ENCODE results near the gene MRPL48.
"Not testable (repeated sequence)": the region's sequence is repeated elsewhere in the genome, so short reads cannot be mapped to it uniquely, and the experiment has no call there.

Gene MRPL48

GRCh38 chr11:73851046-73851764 lies 63.5 kb downstream of the MRPL48 start:
- DNase-seq, result peak in 2 of 3 donors; percentile 53 to 56

DNA sequence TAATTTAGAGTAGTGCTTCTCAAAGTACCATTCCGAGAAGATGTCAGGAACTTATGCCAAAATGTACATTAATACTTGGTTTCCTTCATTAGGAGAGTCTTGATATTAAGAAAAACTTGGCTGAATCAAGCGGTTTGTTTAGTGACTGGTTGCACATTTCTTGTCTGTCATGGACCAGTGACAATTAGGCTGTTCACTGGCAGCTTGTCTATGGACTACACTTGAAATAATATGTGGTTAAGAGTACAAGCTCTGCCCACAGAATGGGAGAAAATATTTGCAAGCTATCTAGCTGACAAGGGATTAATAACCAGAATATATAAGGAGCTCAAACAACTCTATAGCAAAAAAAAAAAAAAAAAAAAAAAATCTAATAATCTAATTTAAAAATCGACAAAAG lies 64.4 kb downstream of the MRPL48 start:
- no peak for DNase-seq

DNA sequence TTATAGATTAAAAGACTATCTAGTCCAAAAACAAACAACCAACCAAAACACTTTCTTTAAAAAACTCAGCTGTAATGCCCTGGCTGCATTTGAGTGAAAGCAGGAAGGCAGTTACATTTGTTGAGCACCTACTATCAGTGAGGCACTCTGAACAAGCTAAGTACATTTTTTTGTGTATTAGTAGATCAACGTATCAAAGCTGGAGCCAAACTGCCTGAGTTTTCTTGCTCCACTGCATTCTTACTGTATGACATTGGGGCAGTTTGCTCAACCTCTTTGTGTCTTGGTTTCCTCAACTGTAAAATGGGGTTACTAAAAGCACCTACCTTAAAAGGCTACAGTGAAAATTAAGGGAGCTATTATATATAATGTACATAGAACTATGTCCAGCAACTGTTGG lies 67.0 kb downstream of the MRPL48 start:
- no peak for DNase-seq

- DNase-seq, result no peak
Measured at GRCh38 chr11:73856031-73856567, 68.4 kb downstream of the MRPL48 start.

- DNase-seq, result no peak
Measured at GRCh38 chr11:73859671-73860070, 72.0 kb downstream of the MRPL48 start.

DNA sequence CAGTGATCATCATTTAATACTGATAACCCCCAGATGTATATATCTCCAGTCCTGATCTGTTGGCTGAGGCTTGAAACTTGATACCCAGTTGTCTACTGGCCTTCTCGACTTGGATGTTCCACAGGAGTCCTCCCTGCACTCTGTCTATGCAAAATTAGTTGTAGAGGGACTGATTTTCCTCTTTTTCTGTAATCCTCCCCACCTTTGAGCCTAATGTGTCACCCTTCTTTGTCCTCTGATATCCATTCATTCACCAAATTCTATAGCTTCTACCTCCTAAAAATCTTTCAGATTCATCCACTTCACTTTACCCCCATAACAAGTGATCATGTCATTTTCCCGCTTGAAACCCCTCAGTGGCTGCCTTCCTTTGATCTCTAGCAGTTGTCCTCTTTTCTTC lies 72.5 kb downstream of the MRPL48 start:
- DNase-seq, result no peak

GRCh38 chr11:73862986-73863385 lies 75.3 kb downstream of the MRPL48 start:
- no peak for DNase-seq

DNA sequence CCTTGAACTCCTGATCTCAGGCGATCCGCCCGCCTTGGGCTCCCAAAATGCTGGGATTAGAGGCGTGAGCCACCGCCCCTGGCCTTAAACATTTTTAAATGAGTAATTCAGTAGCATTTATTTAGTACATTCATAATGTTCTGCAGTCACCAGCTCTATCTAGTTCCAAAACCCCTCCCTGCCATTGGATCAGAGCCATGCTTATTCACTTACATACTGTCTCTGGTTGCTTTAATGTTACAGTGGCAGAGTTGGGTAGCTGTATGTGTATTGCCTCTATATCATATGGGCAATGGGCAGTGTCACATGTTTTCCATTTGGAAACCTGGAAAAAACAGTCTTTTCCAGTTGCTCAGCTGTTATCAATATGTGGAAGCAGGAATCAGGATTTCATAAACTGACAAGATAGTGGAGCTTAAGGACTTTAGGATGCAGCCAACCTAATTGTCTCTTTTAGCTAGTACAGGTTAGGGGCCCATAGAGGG lies 78.5 kb downstream of the MRPL48 start:
- no peak for DNase-seq

GRCh38 chr11:73866586-73866996 lies 78.9 kb downstream of the MRPL48 start:
- DNase-seq, result peak in 1 of 3 donors; percentile 3

GRCh38 chr11:73869332-73869949 lies 81.8 kb downstream of the MRPL48 start:
- DNase-seq, result no peak

GRCh38 chr11:73870261-73870660 lies 82.6 kb downstream of the MRPL48 start:
- DNase-seq, result no peak

- no peak for DNase-seq
Measured at GRCh38 chr11:73872749-73873357, 85.2 kb downstream of the MRPL48 start.

DNA sequence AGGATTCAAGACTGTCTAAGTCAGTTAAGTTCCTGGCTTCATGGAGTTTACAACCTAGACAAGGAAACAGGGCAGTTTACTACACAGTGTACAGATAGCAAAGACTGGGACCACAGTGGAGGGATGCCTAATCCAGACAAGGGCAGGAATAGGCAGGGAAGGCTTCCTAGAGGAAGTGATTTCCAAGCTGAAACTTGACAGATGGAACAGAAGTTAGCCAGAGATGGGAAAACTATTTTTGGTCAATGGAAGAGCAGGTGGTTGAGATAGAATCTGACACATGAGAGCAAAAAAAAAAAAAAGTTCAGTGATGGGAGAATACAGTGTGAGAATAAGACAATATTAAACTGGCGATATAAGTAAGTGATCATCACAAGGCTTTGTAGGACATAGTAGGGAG lies 87.7 kb downstream of the MRPL48 start:
- no peak for DNase-seq

- peak in 1 of 3 donors; percentile 5 for DNase-seq
Measured at GRCh38 chr11:73875840-73876239, 88.2 kb downstream of the MRPL48 start.

DNA sequence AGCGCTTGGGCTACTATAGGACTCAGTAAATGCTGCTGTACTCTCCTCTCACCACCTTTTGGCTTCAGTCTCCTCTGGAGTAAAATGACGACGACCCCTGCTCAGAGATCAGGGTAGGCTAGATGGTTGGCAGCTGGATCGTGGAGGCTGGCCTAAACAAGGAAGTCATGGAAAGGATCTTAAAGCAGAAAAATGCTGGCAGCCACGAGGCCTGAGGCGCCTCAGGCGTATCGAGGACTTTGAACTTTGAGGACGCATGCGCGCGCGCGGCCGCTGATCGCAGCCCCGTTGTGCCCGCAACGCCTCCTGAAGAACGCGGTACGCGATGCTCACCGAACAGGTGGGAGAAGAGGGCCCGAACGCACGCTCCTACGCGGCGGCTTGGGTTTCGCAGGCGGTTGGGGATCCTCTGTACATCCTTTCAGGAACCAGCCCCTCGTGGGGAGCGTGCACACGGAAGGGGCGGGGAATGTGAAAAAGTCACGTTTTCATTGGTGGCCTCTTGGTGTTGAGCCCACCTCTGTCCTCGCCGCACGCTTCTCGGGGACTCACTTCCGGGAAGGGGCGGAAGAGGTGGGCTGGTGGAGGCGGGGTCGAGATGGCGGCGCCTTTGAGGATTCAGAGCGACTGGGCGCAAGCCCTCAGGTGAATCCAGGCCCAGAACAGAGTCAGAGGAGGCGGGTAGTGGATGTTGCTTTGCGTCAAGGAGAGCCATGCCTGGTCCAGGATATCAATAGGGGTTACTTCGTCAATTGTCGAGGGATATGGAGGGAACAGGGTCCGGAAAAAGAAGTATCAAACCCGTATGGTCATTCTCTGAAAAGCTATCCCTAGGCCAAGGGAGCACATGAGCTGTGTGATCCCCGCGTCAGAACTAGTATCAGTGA lies 89.0 kb downstream of the MRPL48 start, which contains the start of the genes COA4 and PAAF1:
Gene COA4, minus strand, starts transcription at position 423 of the 887 bp plus-strand sequence. CDS start 3,468 bp downstream, outside the sequence.
Gene PAAF1, plus strand, starts transcription at position 576 of the 887 bp plus-strand sequence. Its CDS starts 23 bp downstream, at position 599.
- peak; percentile 96 to 97 (median 96) for DNase-seq

- DNase-seq, result no peak
Measured at GRCh38 chr11:73878771-73879170, 91.1 kb downstream of the MRPL48 start.

- DNase-seq, result not testable (repeated sequence)
Measured at GRCh38 chr11:73880449-73880848, 92.8 kb downstream of the MRPL48 start.

DNA sequence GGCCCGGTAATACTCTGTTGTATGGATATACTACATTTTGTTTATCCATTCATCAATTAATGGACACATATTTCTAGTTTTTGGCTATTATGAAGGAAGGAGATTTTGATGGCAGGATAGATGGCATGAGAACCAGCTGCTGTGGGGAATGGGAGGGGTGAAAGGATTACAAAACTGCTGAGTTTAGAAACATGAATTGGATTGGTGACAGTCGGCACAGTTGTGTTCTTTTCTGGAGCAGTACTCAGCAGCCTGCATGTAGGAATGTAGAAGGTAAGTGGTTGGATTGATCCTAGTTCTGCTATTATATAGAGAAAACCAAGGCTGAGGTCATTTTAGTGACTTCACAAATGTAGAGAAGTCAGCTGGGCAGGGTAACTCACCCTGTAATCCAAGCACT lies 96.2 kb downstream of the MRPL48 start:
- DNase-seq, result no peak

- DNase-seq, result no peak
Measured at GRCh38 chr11:73888244-73888643, 100.6 kb downstream of the MRPL48 start.

- no peak for DNase-seq
Measured at GRCh38 chr11:73889019-73889418, 101.3 kb downstream of the MRPL48 start.

DNA sequence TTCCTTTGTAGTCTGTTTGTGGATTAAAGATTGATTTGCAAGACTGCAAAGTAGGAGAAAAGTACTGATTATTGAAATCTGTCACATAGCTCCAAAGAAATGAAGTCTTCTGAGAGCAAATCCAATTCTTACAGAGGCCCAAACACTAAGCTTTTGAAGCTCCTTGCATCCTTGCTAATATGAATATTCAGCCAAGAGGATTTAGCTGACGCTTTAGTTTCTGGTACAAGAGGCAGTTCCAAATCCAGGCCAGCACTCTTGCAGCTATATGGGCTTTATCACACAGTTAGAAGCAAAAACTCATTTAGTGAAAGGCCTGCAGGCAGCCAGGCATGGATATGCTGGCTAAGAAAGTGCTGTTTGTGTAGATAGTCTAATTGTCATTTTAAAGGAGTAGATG lies 101.9 kb downstream of the MRPL48 start:
- no peak for DNase-seq

GRCh38 chr11:73893041-73893440 lies 105.4 kb downstream of the MRPL48 start:
- DNase-seq, result no peak

All from suppressor macrophage treated with lipopolysaccharide for 1 hour (primary cell).